Measurements from ENCODE around the gene SRRM4. TPM values are rescaled to one million over a fixed set of nuclear protein-coding genes. Genes with fewer than 3 reads are reported as not detected.

The SRRM4 gene
- total RNA-seq, 3 donors from 2014 or later = 0.32 TPM; not detected in 2

GRCh38 chr12:119182701-119183493, 201.6 kb downstream of the SRRM4 start:
- peaks cover 2% of the 10 kb centered on the region for H3K4me1 ChIP-seq (ENCODE audit: low read depth)
- no peak overlapping the region for H3K4me3 ChIP-seq
- no peaks in the 10 kb centered on the region for H3K9me3 ChIP-seq
- no peaks in the 10 kb centered on the region for H3K36me3 ChIP-seq (ENCODE audit: low read depth)
- DNase-seq (no peak), ATAC-seq (no peak)
- intact Hi-C loops (cut with DNase I, micrococcal nuclease) = no loop called here
- no peak for TF ChIP-seq CTCF (IDR thresholded peaks at IDR 0.05)

GRCh38 chr12:119183942-119184695, 202.8 kb downstream of the SRRM4 start:
- H3K36me3 ChIP-seq (ENCODE audit: low read depth) = no peaks in the 10 kb centered on the region
- no peak for DNase-seq
- TF ChIP-seq CTCF (IDR thresholded peaks at IDR 0.05) = no peak
- no peaks in the 10 kb centered on the region for H3K9me3 ChIP-seq
- intact Hi-C loops (cut with DNase I, micrococcal nuclease) = no loop called here
- H3K4me1 ChIP-seq (ENCODE audit: low read depth) = peaks cover under 1% of the 10 kb centered on the region
- no peak for ATAC-seq
- H3K4me3 ChIP-seq = no peak overlapping the region

GRCh38 chr12:119195256-119195655, 213.9 kb downstream of the SRRM4 start:
- no peaks in the 10 kb centered on the region for H3K4me1 ChIP-seq (ENCODE audit: low read depth)
- no peaks in the 10 kb centered on the region for H3K36me3 ChIP-seq (ENCODE audit: low read depth)
- no peaks in the 10 kb centered on the region for H3K9me3 ChIP-seq
- TF ChIP-seq CTCF (IDR thresholded peaks at IDR 0.05) = no peak
- no peak overlapping the region for H3K4me3 ChIP-seq
- intact Hi-C loops (cut with DNase I, micrococcal nuclease) = no loop called here
- DNase-seq = no peak
- no peak for ATAC-seq

- Histone ChIP-seq H3K4me1 (ENCODE audit: low read depth) (no peaks in the 10 kb centered on the region), H3K4me3 (no peak overlapping the region), H3K9me3 (no peaks in the 10 kb centered on the region), H3K36me3 (ENCODE audit: low read depth) (no peaks in the 10 kb centered on the region)
- no peak for DNase-seq
- no peak for ATAC-seq
- intact Hi-C loops (cut with DNase I, micrococcal nuclease) = no loop called here
- no peak for TF ChIP-seq CTCF (IDR thresholded peaks at IDR 0.05)
Measured at GRCh38 chr12:119198440-119198839, 217.1 kb downstream of the SRRM4 start.

- no peak for TF ChIP-seq CTCF (IDR thresholded peaks at IDR 0.05)
- intact Hi-C loops (cut with DNase I, micrococcal nuclease) = no loop called here
- ATAC-seq = no peak
Measured at GRCh38 chr12:119200601-119201000, 219.3 kb downstream of the SRRM4 start.

More at GRCh38 chr12:119200601-119201000, 219.3 kb downstream of the SRRM4 start:
- Histone ChIP-seq H3K36me3 (ENCODE audit: low read depth) (no peaks in the 10 kb centered on the region), H3K9me3 (no peaks in the 10 kb centered on the region), H3K4me3 (no peak overlapping the region), H3K4me1 (ENCODE audit: low read depth) (no peaks in the 10 kb centered on the region)
- DNase-seq = no peak
